Gastrocnemius medialis (tissue), 4 donors: ENCODE results near the gene OCRL. TPM values are rescaled to one million over a fixed set of nuclear protein-coding genes. Genes with fewer than 3 reads are reported as not detected.

Experiments
- ATAC-seq, 2 donors: fragments of 150-250 bp; one replicate each; pipeline ENCODE4 v1.9.1; 2016
- DNase-seq, 2 donors: peaks; one replicate each; pipeline ENCODE4 v3.0.0-alpha.2; 2019
- H3K27ac ChIP-seq, 4 donors: fragments of 200-600 bp; sonication (generic); 1 replicate in 1 of 4; 2 replicates in 3 of 4; pipeline ENCODE4 v1.5.1; 2016 to 2018; ENCODE audit warnings: mild to moderate bottlenecking in 2 of 4, moderate library complexity in 1 of 4
- H3K27me3 ChIP-seq, 3 donors: fragments of 200-600 bp; sonication (generic) in 2 of 3; 1 replicate in 1 of 3; 2 replicates in 2 of 3; pipeline versions ENCODE4 v1.5.1 to v1.6.0; 2016 to 2019; ENCODE audit warnings: mild to moderate bottlenecking in 1 of 3, moderate library complexity in 1 of 3
- H3K36me3 ChIP-seq, 2 donors: fragments of 200-600 bp; sonication (generic) in 1 of 2; one replicate each; pipeline ENCODE4 v1.5.1; 2017 to 2018
- H3K4me1 ChIP-seq, 2 donors: fragments of 200-600 bp; sonication (generic) in 1 of 2; one replicate each; pipeline ENCODE4 v1.5.1; 2016 to 2017; ENCODE audit warnings: mild to moderate bottlenecking in 2 of 2
- H3K4me3 ChIP-seq, 4 donors: fragments of 200-600 bp; sonication (generic) in 3 of 4; 1 replicate in 1 of 4; 2 replicates in 3 of 4; pipeline ENCODE4 v1.5.1; 2016 to 2019; ENCODE audit warnings: mild to moderate bottlenecking in 2 of 4
- H3K9me3 ChIP-seq, 3 donors: fragments of 200-600 bp; sonication (generic) in 2 of 3; 1 replicate in 1 of 3; 2 replicates in 2 of 3; pipeline ENCODE4 v1.5.1; 2016 to 2019
- POLR2A ChIP-seq, 2 donors: fragments of 450-650 bp; IDR thresholded peaks; one replicate each; pipeline ENCODE4 v1.6.1; 2017; ENCODE audit warnings: antibody characterized with exemption in 2 of 2, mild to moderate bottlenecking in 2 of 2, moderate library complexity in 2 of 2
- in situ Hi-C, 4 donors: fragments of 200-750 bp; cut with MboI; loops; one replicate each; pipeline versions ENCODE4 v1.15.0 to v1.8.0; 2017; ENCODE audit warnings: low sequenced_read_pairs in 4 of 4
- intact Hi-C: fragments of 100-400 bp; cut with DNase I; formaldehyde crosslinking; loops from one replicate; pipeline ENCODE4 v1.15.1; 2023; ENCODE audit warnings: low total_unique reads
- total RNA-seq, 4 donors: library from RNA; depleted of rRNA; stranded (reverse); fragments of >200 nt; gene quantifications; one replicate each; pipeline versions ENCODE4 v1.1.0 to v1.2.3, GENCODE V29; 2016
- TF ChIP-seq, protein P1 (sequence below), 5 experiments: fragments of 450-650 bp in 3 of 5; fragments of 200-600 bp in 2 of 5; sonication (generic) in 2 of 5; IDR thresholded peaks in 4 of 5; conservative IDR thresholded peaks in 1 of 5; 1 replicate in 4 of 5; 2 replicates in 1 of 5; pipeline ENCODE4 v1.5.1; 2016 to 2019; ENCODE audit warnings: antibody characterized with exemption in 5 of 5, mild to moderate bottlenecking in 3 of 5, moderate library complexity in 3 of 5

The OCRL gene
- total RNA-seq, 4 donors from 2014 or later, result 6.7 to 10.8 (median 8.6) TPM

DNA sequence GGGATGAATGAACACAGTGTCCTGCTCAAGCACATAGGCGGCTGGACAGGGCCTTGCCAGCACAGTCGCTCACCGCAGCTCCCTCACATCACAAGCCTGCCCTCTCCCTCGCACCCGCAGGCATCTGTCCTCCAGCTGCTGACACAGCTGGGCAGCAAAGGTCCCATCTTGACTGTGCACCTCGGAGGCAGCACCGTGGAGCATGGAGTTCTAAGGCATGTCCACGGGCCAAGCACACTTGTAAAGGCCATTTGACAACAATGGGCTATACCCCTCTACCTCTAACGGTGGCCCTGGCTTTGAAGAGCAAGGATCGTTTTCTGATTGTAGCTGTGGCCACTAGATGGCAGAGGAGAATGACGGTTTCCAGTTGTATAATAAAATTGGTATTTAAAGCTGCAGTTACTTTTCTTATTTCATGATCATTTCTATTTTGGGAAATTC is 60.9 kb downstream of the OCRL start:
- intact Hi-C loops, result loop anchor here (10.0 kb wide), 2 partner anchors 244 to 324 kb away; partner anchors contain the start of gene ZDHHC9
- in situ Hi-C loops, result loop anchor here (10.0 to 25.0 kb wide), 4 partner anchors 124 to 464 kb away; partner anchors contain the start of gene ZDHHC9 (in 1 of the 4)

DNA sequence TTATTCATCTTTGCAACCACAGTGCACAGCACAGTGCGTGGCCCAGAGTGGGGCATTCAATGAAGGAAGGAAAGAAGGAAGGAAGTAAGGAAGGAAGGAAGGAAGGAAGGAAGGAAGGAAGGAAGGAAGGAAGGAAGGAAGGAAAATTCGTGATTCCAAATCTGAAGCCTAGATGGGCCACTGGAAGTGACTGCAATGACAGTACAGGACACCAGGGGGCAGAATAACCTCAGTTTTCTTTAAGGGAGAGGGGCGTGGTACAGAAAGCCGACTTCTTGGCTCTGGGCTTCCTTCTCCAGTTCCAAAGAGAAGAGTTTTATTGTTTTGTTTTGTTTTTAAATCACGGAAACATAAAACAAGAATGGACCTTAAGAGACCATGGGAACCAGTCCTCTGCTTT is 66.9 kb downstream of the OCRL start:
- Histone ChIP-seq H3K36me3 (no peaks in the 10 kb centered on the region), H3K9me3 (no peaks in the 10 kb centered on the region), H3K27ac (no peak overlapping the region), H3K27me3 (no peaks in the 10 kb centered on the region), H3K4me3 (no peak overlapping the region), H3K4me1 (peaks cover 2 to 5% of the 10 kb centered on the region in 2 donors)
- TF ChIP-seq, protein P1, sequence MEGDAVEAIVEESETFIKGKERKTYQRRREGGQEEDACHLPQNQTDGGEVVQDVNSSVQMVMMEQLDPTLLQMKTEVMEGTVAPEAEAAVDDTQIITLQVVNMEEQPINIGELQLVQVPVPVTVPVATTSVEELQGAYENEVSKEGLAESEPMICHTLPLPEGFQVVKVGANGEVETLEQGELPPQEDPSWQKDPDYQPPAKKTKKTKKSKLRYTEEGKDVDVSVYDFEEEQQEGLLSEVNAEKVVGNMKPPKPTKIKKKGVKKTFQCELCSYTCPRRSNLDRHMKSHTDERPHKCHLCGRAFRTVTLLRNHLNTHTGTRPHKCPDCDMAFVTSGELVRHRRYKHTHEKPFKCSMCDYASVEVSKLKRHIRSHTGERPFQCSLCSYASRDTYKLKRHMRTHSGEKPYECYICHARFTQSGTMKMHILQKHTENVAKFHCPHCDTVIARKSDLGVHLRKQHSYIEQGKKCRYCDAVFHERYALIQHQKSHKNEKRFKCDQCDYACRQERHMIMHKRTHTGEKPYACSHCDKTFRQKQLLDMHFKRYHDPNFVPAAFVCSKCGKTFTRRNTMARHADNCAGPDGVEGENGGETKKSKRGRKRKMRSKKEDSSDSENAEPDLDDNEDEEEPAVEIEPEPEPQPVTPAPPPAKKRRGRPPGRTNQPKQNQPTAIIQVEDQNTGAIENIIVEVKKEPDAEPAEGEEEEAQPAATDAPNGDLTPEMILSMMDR (IDR thresholded peaks at IDR 0.05 in 4 of 5, conservative IDR thresholded peaks at IDR 0.05 in 1 of 5), result peak; percentile 64 to 79 (median 72)
- no peak for TF ChIP-seq POLR2A (IDR thresholded peaks at IDR 0.05)
- DNase-seq (no peak), ATAC-seq (peak; percentile 65 to 68)
- in situ Hi-C loops, result loop anchor here (10.0 to 25.0 kb wide), 4 partner anchors 118 to 458 kb away; partner anchors contain the start of gene ZDHHC9 (in 1 of the 4)
- intact Hi-C loops, result loop anchor here (1.0 to 10.0 kb wide), 6 partner anchors 30 to 452 kb away; partner anchors contain the start of genes APLN and ZDHHC9

More for the DNA sequence above, 60.9 kb downstream of the OCRL start:
- H3K4me1 ChIP-seq, result peaks cover 0 to 5% of the 10 kb centered on the region in 2 donors
- H3K4me3 ChIP-seq, result no peak overlapping the region
- H3K27me3 ChIP-seq, result no peaks in the 10 kb centered on the region
- H3K9me3 ChIP-seq, result no peaks in the 10 kb centered on the region
- ATAC-seq (peak; percentile 43 to 46), DNase-seq (no peak)
- no peak for TF ChIP-seq POLR2A (IDR thresholded peaks at IDR 0.05)
- TF ChIP-seq, protein P1 (IDR thresholded peaks at IDR 0.05 in 4 of 5, conservative IDR thresholded peaks at IDR 0.05 in 1 of 5), result peak in 4 of 5 experiments; percentile 19 to 54 (median 29)
- peak overlapping the region in 2 of 4 donors; percentile 9 to 18 for H3K27ac ChIP-seq
- no peaks in the 10 kb centered on the region for H3K36me3 ChIP-seq

DNA sequence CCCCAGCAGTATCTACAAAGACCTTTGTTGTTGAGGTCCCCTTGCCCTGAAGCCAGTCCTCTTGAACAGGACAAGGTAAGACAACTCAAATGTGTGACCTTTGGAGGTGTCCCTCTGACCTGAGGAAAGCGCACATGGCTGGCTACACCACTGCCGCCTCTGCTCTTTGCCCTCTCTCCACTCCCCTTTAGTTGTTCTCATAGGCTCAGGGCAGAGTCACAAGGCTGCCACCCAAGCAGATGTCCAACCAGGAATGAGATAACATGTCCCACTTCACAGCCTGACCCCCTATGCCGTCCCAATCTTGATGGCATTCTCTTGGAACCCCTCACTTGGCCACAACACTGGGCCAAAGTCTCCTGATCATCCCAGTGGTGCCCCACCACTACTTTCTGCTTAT is 68.4 kb downstream of the OCRL start:
- Histone ChIP-seq H3K9me3 (no peaks in the 10 kb centered on the region), H3K27ac (no peak overlapping the region), H3K36me3 (no peaks in the 10 kb centered on the region), H3K4me1 (peaks cover 2 to 5% of the 10 kb centered on the region in 2 donors), H3K4me3 (no peak overlapping the region), H3K27me3 (no peaks in the 10 kb centered on the region)
- DNase-seq (no peak), ATAC-seq (no peak)
- in situ Hi-C loops (loop anchor here (10.0 to 25.0 kb wide), 4 partner anchors 116 to 456 kb away; partner anchors contain the start of gene ZDHHC9 (in 1 of the 4)), intact Hi-C loops (loop anchor here (5.0 to 10.0 kb wide), 3 partner anchors 44 to 316 kb away; partner anchors contain the start of genes APLN and ZDHHC9)
- TF ChIP-seq, protein P1 (IDR thresholded peaks at IDR 0.05 in 4 of 5, conservative IDR thresholded peaks at IDR 0.05 in 1 of 5), result no peak
- TF ChIP-seq POLR2A (IDR thresholded peaks at IDR 0.05), result no peak

- ATAC-seq (no peak), DNase-seq (no peak)
- in situ Hi-C loops, result loop anchor here (10.0 to 25.0 kb wide), 4 partner anchors 115 to 455 kb away; partner anchors contain the start of gene ZDHHC9 (in 1 of the 4)
- Histone ChIP-seq H3K27ac (no peak overlapping the region), H3K4me1 (peaks cover 1 to 2% of the 10 kb centered on the region in 2 donors), H3K27me3 (no peaks in the 10 kb centered on the region), H3K9me3 (no peaks in the 10 kb centered on the region), H3K36me3 (no peaks in the 10 kb centered on the region), H3K4me3 (no peak overlapping the region)
- no peak for TF ChIP-seq POLR2A (IDR thresholded peaks at IDR 0.05)
- TF ChIP-seq, protein P1 (IDR thresholded peaks at IDR 0.05 in 4 of 5, conservative IDR thresholded peaks at IDR 0.05 in 1 of 5), result no peak
- intact Hi-C loops, result loop anchor here (5.0 to 10.0 kb wide), 3 partner anchors 43 to 315 kb away; partner anchors contain the start of genes APLN and ZDHHC9
Measured at GRCh38 chrX:129609395-129609794, 69.3 kb downstream of the OCRL start.
